Cardiac muscle cell (in vitro differentiated cells and primary cell): ENCODE measurements around the gene DNAH8. TPM values are rescaled to one million over a fixed set of nuclear protein-coding genes. Genes with fewer than 3 reads are reported as not detected.

Source experiments
- DNase-seq, 2 donors: peaks; one replicate each; pipeline versions ENCODE4 v3.0.0 to v3.0.0-alpha.2; 2010 to 2017; ENCODE audit warnings: low read depth in 1 of 2, low spot score in 1 of 2
- H3K27ac ChIP-seq: fragments of 200-600 bp; sonication (generic); 2 replicates; pipeline ENCODE4 v1.5.1; 2016
- H3K27me3 ChIP-seq: fragments of 200-600 bp; sonication (generic); 2 replicates; pipeline ENCODE4 v1.6.0; 2016; ENCODE audit warnings: control low read depth
- H3K36me3 ChIP-seq: fragments of 200-600 bp; sonication (generic); 2 replicates; pipeline ENCODE4 v1.5.1; 2016; ENCODE audit warnings: control low read depth
- H3K4me1 ChIP-seq: fragments of 200-600 bp; sonication (generic); 2 replicates; pipeline ENCODE4 v1.8.1; 2017; ENCODE audit warnings: low read depth, mild to moderate bottlenecking, mixed run types
- H3K4me3 ChIP-seq: fragments of 200-600 bp; sonication (generic); 2 replicates; pipeline ENCODE4 v1.5.1; 2016; ENCODE audit warnings: mild to moderate bottlenecking
- H3K9me3 ChIP-seq: fragments of 200-600 bp; sonication (generic); 2 replicates; pipeline ENCODE4 v1.5.1; 2017; ENCODE audit warnings: low read depth, mild to moderate bottlenecking, control low read depth
- polyA plus RNA-seq: library from polyadenylated mRNA; unstranded; fragments of >200 nt; fragmentation: Nextera tagmentation; extraction: Ambion mirVana; gene quantifications from 2 replicates; pipeline ENCODE4 v1.2.1, GENCODE V29; 2016
- total RNA-seq: library from RNA; depleted of rRNA; stranded (reverse); fragments of >200 nt; gene quantifications from 2 replicates; pipeline ENCODE4 v1.2.3, GENCODE V29; 2016
- TF ChIP-seq, protein P1 (sequence below): IDR thresholded peaks from 2 replicates; pipeline ENCODE4 v1.5.1; 2012; ENCODE audit warnings: low read depth, mild to moderate bottlenecking, low read length

DNAH8 gene
- total and polyA plus RNA-seq, 2 experiments from 2014 or later = not detected

DNA sequence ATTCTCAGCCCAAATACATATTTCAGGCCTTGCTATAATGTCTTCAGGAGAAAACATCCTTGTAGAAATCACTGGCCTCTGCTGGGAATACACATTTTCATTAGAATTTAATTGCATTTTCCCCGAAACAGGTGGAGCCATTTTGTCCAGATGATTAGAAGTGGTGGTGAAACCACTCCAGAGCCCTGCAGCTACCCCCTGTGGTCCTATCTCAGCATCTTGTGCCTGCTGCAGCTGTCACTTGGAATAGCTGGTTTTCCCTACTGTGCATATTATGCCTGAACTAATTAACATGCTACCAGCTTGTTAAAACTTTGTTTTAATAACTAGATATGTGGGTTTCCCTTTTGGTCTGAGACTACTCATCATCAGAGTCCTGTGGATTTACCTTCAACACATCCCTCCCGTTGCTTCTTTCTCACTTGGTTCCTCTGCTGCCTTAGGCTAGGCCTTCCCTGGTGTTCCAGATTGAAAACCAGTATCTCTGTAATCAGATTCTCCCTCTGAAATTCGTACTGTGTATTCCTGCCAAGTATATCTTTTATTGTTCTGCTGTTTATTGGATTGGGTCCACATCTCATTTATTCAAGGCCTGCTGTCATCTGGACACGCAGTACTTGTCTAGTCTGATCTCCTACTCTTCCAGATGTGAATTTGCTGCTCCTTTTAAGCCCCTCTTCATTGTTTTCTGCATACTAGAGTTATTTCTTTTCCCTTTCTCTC, 15.2 kb downstream of the DNAH8 start:
- Histone ChIP-seq H3K27ac (no peak overlapping the region), H3K9me3 (no peaks in the 10 kb centered on the region), H3K27me3 (no peaks in the 10 kb centered on the region), H3K36me3 (no peaks in the 10 kb centered on the region), H3K4me1 (no peaks in the 10 kb centered on the region), H3K4me3 (no peak overlapping the region)
- TF ChIP-seq, protein P1, sequence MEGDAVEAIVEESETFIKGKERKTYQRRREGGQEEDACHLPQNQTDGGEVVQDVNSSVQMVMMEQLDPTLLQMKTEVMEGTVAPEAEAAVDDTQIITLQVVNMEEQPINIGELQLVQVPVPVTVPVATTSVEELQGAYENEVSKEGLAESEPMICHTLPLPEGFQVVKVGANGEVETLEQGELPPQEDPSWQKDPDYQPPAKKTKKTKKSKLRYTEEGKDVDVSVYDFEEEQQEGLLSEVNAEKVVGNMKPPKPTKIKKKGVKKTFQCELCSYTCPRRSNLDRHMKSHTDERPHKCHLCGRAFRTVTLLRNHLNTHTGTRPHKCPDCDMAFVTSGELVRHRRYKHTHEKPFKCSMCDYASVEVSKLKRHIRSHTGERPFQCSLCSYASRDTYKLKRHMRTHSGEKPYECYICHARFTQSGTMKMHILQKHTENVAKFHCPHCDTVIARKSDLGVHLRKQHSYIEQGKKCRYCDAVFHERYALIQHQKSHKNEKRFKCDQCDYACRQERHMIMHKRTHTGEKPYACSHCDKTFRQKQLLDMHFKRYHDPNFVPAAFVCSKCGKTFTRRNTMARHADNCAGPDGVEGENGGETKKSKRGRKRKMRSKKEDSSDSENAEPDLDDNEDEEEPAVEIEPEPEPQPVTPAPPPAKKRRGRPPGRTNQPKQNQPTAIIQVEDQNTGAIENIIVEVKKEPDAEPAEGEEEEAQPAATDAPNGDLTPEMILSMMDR = no peak
- no peak for DNase-seq

DNA sequence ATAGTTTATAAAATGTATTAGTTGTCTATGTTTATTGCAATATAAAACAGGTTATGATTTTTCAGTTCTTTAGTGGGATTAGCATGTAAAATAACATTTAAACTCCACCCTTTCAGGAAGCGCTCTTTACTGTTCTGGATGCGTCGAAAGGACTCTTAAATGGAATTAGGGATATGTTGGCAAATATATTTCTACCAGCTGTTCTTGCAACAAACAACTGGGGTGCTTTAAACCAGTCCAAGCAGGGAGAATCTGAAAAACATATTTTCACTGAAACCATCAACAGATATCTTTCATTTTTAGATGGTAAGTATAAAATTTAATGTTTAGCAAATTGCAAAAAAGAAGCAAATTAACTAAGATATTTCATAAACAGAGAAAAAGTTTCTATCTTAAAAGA, 21.8 kb downstream of the DNAH8 start:
- H3K4me1 ChIP-seq = no peaks in the 10 kb centered on the region
- no peak overlapping the region for H3K4me3 ChIP-seq
- H3K27me3 ChIP-seq = peaks cover 4% of the 10 kb centered on the region
- TF ChIP-seq, protein P1 = no peak
- H3K36me3 ChIP-seq = no peaks in the 10 kb centered on the region
- H3K9me3 ChIP-seq = no peaks in the 10 kb centered on the region
- H3K27ac ChIP-seq = no peak overlapping the region
- DNase-seq = no peak

DNA sequence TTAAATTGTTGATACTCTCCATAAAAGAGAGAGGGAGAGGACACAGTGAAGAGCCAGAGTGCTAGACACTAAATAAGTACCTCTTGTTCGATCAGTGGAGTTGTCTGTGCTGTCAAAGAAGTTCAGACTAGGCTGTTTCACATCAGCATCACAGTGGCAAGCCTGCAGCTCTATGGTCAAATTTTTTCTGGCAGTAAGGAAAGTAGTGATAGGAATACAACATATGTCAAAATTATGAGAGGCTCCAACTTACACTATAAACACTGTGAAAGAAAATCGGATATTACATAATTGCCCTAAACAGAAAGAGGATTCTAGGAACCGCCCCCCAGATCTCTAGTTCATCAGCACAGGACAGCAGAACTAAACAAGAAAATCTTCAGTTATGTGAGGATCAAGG, 23.1 kb downstream of the DNAH8 start:
- no peak overlapping the region for H3K27ac ChIP-seq
- TF ChIP-seq, protein P1 = no peak
- DNase-seq = no peak
- H3K9me3 ChIP-seq = no peaks in the 10 kb centered on the region
- no peaks in the 10 kb centered on the region for H3K36me3 ChIP-seq
- H3K27me3 ChIP-seq = peaks cover 4% of the 10 kb centered on the region
- no peak overlapping the region for H3K4me3 ChIP-seq
- no peaks in the 10 kb centered on the region for H3K4me1 ChIP-seq

DNA sequence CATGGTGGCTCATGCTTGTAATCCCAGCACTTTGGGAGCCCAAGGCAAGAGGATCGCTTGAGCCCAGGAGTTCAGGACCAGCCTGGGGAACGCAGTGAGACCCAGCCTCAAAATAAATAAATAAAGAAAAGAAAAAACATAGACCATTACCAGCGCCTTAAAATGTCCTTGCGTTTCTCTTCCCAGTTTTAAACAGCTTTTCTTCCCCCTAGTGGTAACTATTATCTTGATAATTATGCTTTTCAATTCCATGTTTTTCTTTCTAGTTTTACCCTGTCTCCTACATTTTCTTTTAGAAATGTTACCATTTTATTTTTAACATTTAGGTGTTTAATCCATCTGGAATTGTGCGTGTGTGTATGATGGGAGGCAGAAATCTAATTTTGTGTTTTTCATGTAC, 24.4 kb downstream of the DNAH8 start:
- Histone ChIP-seq H3K27me3 (peaks cover 4% of the 10 kb centered on the region), H3K27ac (no peak overlapping the region), H3K9me3 (no peaks in the 10 kb centered on the region), H3K36me3 (no peaks in the 10 kb centered on the region), H3K4me3 (no peak overlapping the region), H3K4me1 (no peaks in the 10 kb centered on the region)
- DNase-seq = peak in 1 of 2 donors; percentile 3
- TF ChIP-seq, protein P1 = peak; percentile 32

DNA sequence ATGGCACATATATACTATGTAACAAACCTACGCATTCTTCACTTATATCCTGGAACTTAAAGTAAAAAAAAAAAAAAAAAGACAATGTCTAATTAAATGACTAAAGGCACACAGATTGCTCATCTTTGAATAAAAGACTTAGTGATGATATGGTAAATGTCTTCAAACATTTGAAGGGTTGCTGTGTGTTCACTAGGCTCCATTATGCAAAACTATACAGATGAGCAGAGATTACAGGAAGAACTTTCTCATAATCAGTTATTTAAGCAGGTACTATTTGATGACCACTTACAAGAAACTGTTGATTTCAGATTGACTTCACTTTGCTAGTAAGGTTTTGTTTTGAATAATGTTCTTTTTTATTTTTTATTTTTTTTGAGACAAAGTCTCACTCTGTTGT, 34.4 kb downstream of the DNAH8 start:
- Histone ChIP-seq H3K27ac (no peak overlapping the region), H3K4me3 (no peak overlapping the region), H3K36me3 (no peaks in the 10 kb centered on the region), H3K9me3 (no peaks in the 10 kb centered on the region), H3K4me1 (no peaks in the 10 kb centered on the region), H3K27me3 (no peaks in the 10 kb centered on the region)
- TF ChIP-seq, protein P1 = no peak
- no peak for DNase-seq
